Measurements from ENCODE around the gene ZNF304. TPM values are rescaled to one million over a fixed set of nuclear protein-coding genes. Genes with fewer than 3 reads are reported as not detected.

ZNF304 gene
- total RNA-seq, 1 donor from 2014 or later = 15.7 TPM

- peaks cover 28% of the 10 kb centered on the region for H3K4me1 Mint-ChIP-seq (ENCODE audit: unreplicated experiment)
- no peak for DNase-seq (ENCODE audit: low spot score)
- no peak overlapping the region for H3K27ac Mint-ChIP-seq (ENCODE audit: unreplicated experiment)
- peak overlapping the region; percentile 19 for H3K4me3 Mint-ChIP-seq (ENCODE audit: unreplicated experiment)
- no peak for TF ChIP-seq CTCF (IDR thresholded peaks at IDR 0.05; ENCODE audit: unreplicated experiment)
- H3K27me3 Mint-ChIP-seq (ENCODE audit: unreplicated experiment) = no peaks in the 10 kb centered on the region
- H3K36me3 Mint-ChIP-seq (ENCODE audit: low read depth, unreplicated experiment) = peaks cover 55% of the 10 kb centered on the region
- no peaks in the 10 kb centered on the region for H3K9me3 Mint-ChIP-seq (ENCODE audit: unreplicated experiment)
Measured at GRCh38 chr19:57355916-57356315, 4.8 kb downstream of the ZNF304 start.

- no peak for DNase-seq (ENCODE audit: low spot score)
- no peak overlapping the region for H3K4me3 Mint-ChIP-seq (ENCODE audit: unreplicated experiment)
- H3K27me3 Mint-ChIP-seq (ENCODE audit: unreplicated experiment) = peaks cover 3% of the 10 kb centered on the region
- H3K36me3 Mint-ChIP-seq (ENCODE audit: low read depth, unreplicated experiment) = peaks cover 45% of the 10 kb centered on the region
- no peak overlapping the region for H3K27ac Mint-ChIP-seq (ENCODE audit: unreplicated experiment)
- H3K4me1 Mint-ChIP-seq (ENCODE audit: unreplicated experiment) = peaks cover 15% of the 10 kb centered on the region
- no peaks in the 10 kb centered on the region for H3K9me3 Mint-ChIP-seq (ENCODE audit: unreplicated experiment)
- no peak for TF ChIP-seq CTCF (IDR thresholded peaks at IDR 0.05; ENCODE audit: unreplicated experiment)
Measured at GRCh38 chr19:57357406-57357805, 6.3 kb downstream of the ZNF304 start.

GRCh38 chr19:57359300-57359699, 8.2 kb downstream of the ZNF304 start:
- H3K4me1 Mint-ChIP-seq (ENCODE audit: unreplicated experiment) = peaks cover 11% of the 10 kb centered on the region
- peaks cover 7% of the 10 kb centered on the region for H3K27me3 Mint-ChIP-seq (ENCODE audit: unreplicated experiment)
- H3K9me3 Mint-ChIP-seq (ENCODE audit: unreplicated experiment) = no peaks in the 10 kb centered on the region
- H3K4me3 Mint-ChIP-seq (ENCODE audit: unreplicated experiment) = no peak overlapping the region
- H3K27ac Mint-ChIP-seq (ENCODE audit: unreplicated experiment) = no peak overlapping the region
- DNase-seq (ENCODE audit: low spot score) = no peak
- peaks cover 42% of the 10 kb centered on the region for H3K36me3 Mint-ChIP-seq (ENCODE audit: low read depth, unreplicated experiment)
- no peak for TF ChIP-seq CTCF (IDR thresholded peaks at IDR 0.05; ENCODE audit: unreplicated experiment)

GRCh38 chr19:57362419-57362818, 11.3 kb downstream of the ZNF304 start:
- peaks cover 7% of the 10 kb centered on the region for H3K27me3 Mint-ChIP-seq (ENCODE audit: unreplicated experiment)
- TF ChIP-seq CTCF (IDR thresholded peaks at IDR 0.05; ENCODE audit: unreplicated experiment) = no peak
- peak overlapping the region; percentile 96 for H3K27ac Mint-ChIP-seq (ENCODE audit: unreplicated experiment)
- peaks cover 20% of the 10 kb centered on the region for H3K36me3 Mint-ChIP-seq (ENCODE audit: low read depth, unreplicated experiment)
- peak overlapping the region; percentile 97 for H3K4me3 Mint-ChIP-seq (ENCODE audit: unreplicated experiment)
- no peak for DNase-seq (ENCODE audit: low spot score)
- H3K4me1 Mint-ChIP-seq (ENCODE audit: unreplicated experiment) = peaks cover 11% of the 10 kb centered on the region
- H3K9me3 Mint-ChIP-seq (ENCODE audit: unreplicated experiment) = no peaks in the 10 kb centered on the region

GRCh38 chr19:57362997-57363687, 12.1 kb downstream of the ZNF304 start, which contains the start of the genes TRAPPC2B and ZNF547:
TRAPPC2B (plus strand) TSS chr19:57363551; CDS start chr19:57364834, 1,283 bp downstream.
ZNF547 (plus strand) TSS chr19:57363551; CDS start chr19:57368556, 5,005 bp downstream.
- H3K27me3 Mint-ChIP-seq (ENCODE audit: unreplicated experiment) = peaks cover 7% of the 10 kb centered on the region
- peaks cover 20% of the 10 kb centered on the region for H3K36me3 Mint-ChIP-seq (ENCODE audit: low read depth, unreplicated experiment)
- peaks cover 11% of the 10 kb centered on the region for H3K4me1 Mint-ChIP-seq (ENCODE audit: unreplicated experiment)
- H3K9me3 Mint-ChIP-seq (ENCODE audit: unreplicated experiment) = no peaks in the 10 kb centered on the region
- peak; percentile 98 for DNase-seq (ENCODE audit: low spot score)
- H3K4me3 Mint-ChIP-seq (ENCODE audit: unreplicated experiment) = peak within 1 kb of the TSS; percentile 97
- TF ChIP-seq CTCF (IDR thresholded peaks at IDR 0.05; ENCODE audit: unreplicated experiment) = no peak
- H3K27ac Mint-ChIP-seq (ENCODE audit: unreplicated experiment) = peak within 1 kb of the TSS; percentile 96

All from endothelial cell (in vitro differentiated cells).